ENCODE results near the gene NAA60. TPM values are rescaled to one million over a fixed set of nuclear protein-coding genes. Genes with fewer than 3 reads are reported as not detected.
"Not testable (repeated sequence)": the region's sequence is repeated elsewhere in the genome, so short reads cannot be mapped to it uniquely, and the experiment has no call there.

Gene NAA60
- polyA plus RNA-seq, 3 donors, result 68.5 to 72.4 (median 70.9) TPM

- DNase-seq (ENCODE audit: low read depth in 3 of 3, low spot score in 2 of 3), result no peak
These were observed 38.5 kb downstream of the NAA60 start for GRCh38 chr16:3481696-3482658.

- DNase-seq (ENCODE audit: low read depth in 3 of 3, low spot score in 2 of 3), result no peak
These were observed 39.3 kb downstream of the NAA60 start for GRCh38 chr16:3482659-3483241.

GRCh38 chr16:3484318-3485096 lies 41.0 kb downstream of the NAA60 start:
- no peak for DNase-seq (ENCODE audit: low read depth in 3 of 3, low spot score in 2 of 3)

GRCh38 chr16:3485097-3485745 lies 41.7 kb downstream of the NAA60 start:
- no peak for DNase-seq (ENCODE audit: low read depth in 3 of 3, low spot score in 2 of 3)

- DNase-seq (ENCODE audit: low read depth in 3 of 3, low spot score in 2 of 3), result no peak
These were observed 42.5 kb downstream of the NAA60 start for GRCh38 chr16:3485821-3486505.

GRCh38 chr16:3486506-3487215 lies 43.2 kb downstream of the NAA60 start:
- no peak for DNase-seq (ENCODE audit: low read depth in 3 of 3, low spot score in 2 of 3)

GRCh38 chr16:3487521-3488410 lies 44.3 kb downstream of the NAA60 start:
- DNase-seq (ENCODE audit: low read depth in 3 of 3, low spot score in 2 of 3), result no peak

- no peak for DNase-seq (ENCODE audit: low read depth in 3 of 3, low spot score in 2 of 3)
These were observed 45.3 kb downstream of the NAA60 start for GRCh38 chr16:3488801-3489200.

GRCh38 chr16:3490911-3491629 lies 47.6 kb downstream of the NAA60 start:
- no peak for DNase-seq (ENCODE audit: low read depth in 3 of 3, low spot score in 2 of 3)

GRCh38 chr16:3492356-3492755 lies 48.9 kb downstream of the NAA60 start:
- DNase-seq (ENCODE audit: low read depth in 3 of 3, low spot score in 2 of 3), result no peak

- no peak for DNase-seq (ENCODE audit: low read depth in 3 of 3, low spot score in 2 of 3)
These were observed 51.0 kb downstream of the NAA60 start for GRCh38 chr16:3494386-3494973.

GRCh38 chr16:3495176-3495575 lies 51.7 kb downstream of the NAA60 start, which contains the start of gene C16orf90:
TSS of gene C16orf90 (minus strand) at chr16:3495489. CDS start at chr16:3495421, 68 bp downstream.
- no peak for DNase-seq (ENCODE audit: low read depth in 3 of 3, low spot score in 2 of 3)

- no peak for DNase-seq (ENCODE audit: low read depth in 3 of 3, low spot score in 2 of 3)
These were observed 52.9 kb downstream of the NAA60 start for GRCh38 chr16:3496386-3496785.

- DNase-seq (ENCODE audit: low read depth in 3 of 3, low spot score in 2 of 3), result no peak
These were observed 54.3 kb downstream of the NAA60 start for GRCh38 chr16:3497771-3498170.

- DNase-seq (ENCODE audit: low read depth in 3 of 3, low spot score in 2 of 3), result no peak
These were observed 55.5 kb downstream of the NAA60 start for GRCh38 chr16:3498988-3499387.

- not testable (repeated sequence) for DNase-seq (ENCODE audit: low read depth in 3 of 3, low spot score in 2 of 3)
These were observed 57.9 kb downstream of the NAA60 start for GRCh38 chr16:3501412-3501761.

GRCh38 chr16:3501783-3502400 lies 58.4 kb downstream of the NAA60 start:
- no peak for DNase-seq (ENCODE audit: low read depth in 3 of 3, low spot score in 2 of 3)
